Right ventricle myocardium inferior (tissue), 1 donor: ENCODE measurements around the gene TEX22. TPM values are rescaled to one million over a fixed set of nuclear protein-coding genes. Genes with fewer than 3 reads are reported as not detected.
A peak's percentile ranks its signal among the peaks of the same experiment; 100 is the strongest.
"Not testable (repeated sequence)": the region's sequence is repeated elsewhere in the genome, so short reads cannot be mapped to it uniquely, and the experiment has no call there.

Experiments
- ATAC-seq: fragments of 200-7000 bp; cut with Tn5 transposase; one replicate; pipeline ENCODE4 v1.9.1; 2020; ENCODE audit warnings: mild to moderate bottlenecking, moderate library complexity
- DNase-seq: peaks from one replicate; pipeline ENCODE4 v3.0.0; 2021; ENCODE audit errors: missing footprints
- intact Hi-C: fragments of 100-400 bp; cut with DNase I; formaldehyde crosslinking; loops from one replicate; pipeline ENCODE4 v1.11.0; 2022
- long read RNA-seq: library from polyadenylated mRNA; unstranded; transcript quantifications from one replicate; pipeline ENCODE4 v2.0.0, GENCODE V29; 2021
- total RNA-seq: library from RNA; stranded (reverse); fragmentation: NEBNext Ultra II Directional; extraction: Animal tissue kit (Norgen Biotek cat#: 25700); gene quantifications from one replicate; pipeline ENCODE4 v1.2.1, GENCODE V29; 2021
- donor health status: DM: no; HTN: yes; CAD: no; lungs with severe emphysema.

The TEX22 gene
- total RNA-seq: 2.4 TPM
- long read RNA-seq, partial matches to known transcripts: 0 of 1 reads
- long read RNA-seq, other reads (novel, unspliced or antisense): 0 of 1 reads

GRCh38 chr14:105398044-105398725 lies at the start of gene TEX22:
Gene TEX22, plus strand, starts transcription at chr14:105398538. Its CDS starts 803 bp downstream, at chr14:105399341.
- peak; percentile 94 for ATAC-seq
- intact Hi-C loops: loop anchor here (1.0 to 2.0 kb wide), 2 partner anchors 17 to 92 kb away; no protein-coding TSS in a partner anchor
- peak; percentile 95 for DNase-seq

- intact Hi-C loops: no loop called here
- ATAC-seq (no peak), DNase-seq (no peak)
Measured at GRCh38 chr14:105348945-105349699, 49.2 kb upstream of the TEX22 start.

GRCh38 chr14:105349992-105350391 lies 48.3 kb upstream of the TEX22 start:
- DNase-seq (no peak), ATAC-seq (no peak)
- intact Hi-C loops: loop anchor here (5.0 kb wide), 2 partner anchors 58 to 258 kb away; no protein-coding TSS in a partner anchor

- intact Hi-C loops: loop anchor here (5.0 kb wide), 2 partner anchors 58 to 258 kb away; no protein-coding TSS in a partner anchor
- no peak for DNase-seq
- no peak for ATAC-seq
Measured at GRCh38 chr14:105350450-105351244, 47.7 kb upstream of the TEX22 start.

- intact Hi-C loops: loop anchor here (5.0 kb wide), 2 partner anchors 59 to 259 kb away; no protein-coding TSS in a partner anchor
- ATAC-seq (no peak), DNase-seq (no peak)
Measured at GRCh38 chr14:105351410-105351809, 46.9 kb upstream of the TEX22 start.

- intact Hi-C loops: loop anchor here (1.0 to 5.0 kb wide), 3 partner anchors 60 to 260 kb away; no protein-coding TSS in a partner anchor
- DNase-seq: no peak
- peak; percentile 89 for ATAC-seq
Measured at GRCh38 chr14:105351920-105352851, 46.2 kb upstream of the TEX22 start.

- intact Hi-C loops: loop anchor here (5.0 kb wide), 2 partner anchors 61 to 261 kb away; no protein-coding TSS in a partner anchor
- DNase-seq: no peak
Measured at GRCh38 chr14:105353136-105353535, 45.2 kb upstream of the TEX22 start.

GRCh38 chr14:105354541-105354940 lies 43.8 kb upstream of the TEX22 start:
- DNase-seq: no peak
- intact Hi-C loops: loop anchor here (5.0 kb wide), 2 partner anchors 62 to 262 kb away; no protein-coding TSS in a partner anchor
- no peak for ATAC-seq

More at GRCh38 chr14:105353136-105353535, 45.2 kb upstream of the TEX22 start:
- ATAC-seq: no peak

- no peak for ATAC-seq
- intact Hi-C loops: no loop called here
Measured at GRCh38 chr14:105355049-105355575, 43.2 kb upstream of the TEX22 start.

GRCh38 chr14:105355850-105356604 lies 42.3 kb upstream of the TEX22 start:
- DNase-seq: no peak
- ATAC-seq: no peak
- intact Hi-C loops: no loop called here

More at GRCh38 chr14:105355049-105355575, 43.2 kb upstream of the TEX22 start:
- DNase-seq: no peak

- DNase-seq (no peak), ATAC-seq (no peak)
- intact Hi-C loops: no loop called here
Measured at GRCh38 chr14:105356927-105357326, 41.4 kb upstream of the TEX22 start.

GRCh38 chr14:105357626-105358025 lies 40.7 kb upstream of the TEX22 start:
- DNase-seq (no peak), ATAC-seq (no peak)
- intact Hi-C loops: no loop called here

- ATAC-seq (peak; percentile 20), DNase-seq (no peak)
- intact Hi-C loops: no loop called here
Measured at GRCh38 chr14:105358140-105358846, 40.0 kb upstream of the TEX22 start.

GRCh38 chr14:105358943-105359342 lies 39.4 kb upstream of the TEX22 start:
- DNase-seq: no peak
- intact Hi-C loops: no loop called here

GRCh38 chr14:105361412-105361811 lies 36.9 kb upstream of the TEX22 start:
- intact Hi-C loops, DNase-seq: not testable (repeated sequence)

More at GRCh38 chr14:105358943-105359342, 39.4 kb upstream of the TEX22 start:
- ATAC-seq: no peak

More at GRCh38 chr14:105361412-105361811, 36.9 kb upstream of the TEX22 start:
- not testable (repeated sequence) for ATAC-seq
